HG02981 (cell line): ENCODE results near the gene NSFL1C.

Source experiments
- ATAC-seq: cut with Tn5 transposase; IDR thresholded peaks from one replicate; pipeline ENCODE4 v1.9.1; 2021; ENCODE audit warnings: mild to moderate bottlenecking, moderate library complexity; ENCODE audit not compliant: unreplicated experiment

The NSFL1C gene

DNA sequence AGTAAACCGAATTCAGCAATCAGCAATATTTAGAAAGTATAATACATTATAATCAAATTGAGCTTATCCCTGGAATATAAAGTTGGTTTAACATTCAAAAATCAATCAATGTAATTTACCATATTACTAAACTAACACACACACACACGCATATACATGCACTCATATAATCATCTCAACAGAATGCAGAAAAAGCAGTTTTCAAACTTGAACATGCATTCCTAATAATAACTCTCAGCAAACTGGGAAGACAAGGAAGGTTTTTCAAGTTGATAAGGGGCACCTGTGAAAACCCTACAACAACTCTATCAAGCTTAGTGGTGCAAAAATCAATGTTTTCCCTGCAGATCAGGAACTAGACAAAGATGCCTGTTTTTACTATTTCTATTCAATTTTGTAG, 19.9 kb upstream of the NSFL1C start:
- ATAC-seq = no peak

DNA sequence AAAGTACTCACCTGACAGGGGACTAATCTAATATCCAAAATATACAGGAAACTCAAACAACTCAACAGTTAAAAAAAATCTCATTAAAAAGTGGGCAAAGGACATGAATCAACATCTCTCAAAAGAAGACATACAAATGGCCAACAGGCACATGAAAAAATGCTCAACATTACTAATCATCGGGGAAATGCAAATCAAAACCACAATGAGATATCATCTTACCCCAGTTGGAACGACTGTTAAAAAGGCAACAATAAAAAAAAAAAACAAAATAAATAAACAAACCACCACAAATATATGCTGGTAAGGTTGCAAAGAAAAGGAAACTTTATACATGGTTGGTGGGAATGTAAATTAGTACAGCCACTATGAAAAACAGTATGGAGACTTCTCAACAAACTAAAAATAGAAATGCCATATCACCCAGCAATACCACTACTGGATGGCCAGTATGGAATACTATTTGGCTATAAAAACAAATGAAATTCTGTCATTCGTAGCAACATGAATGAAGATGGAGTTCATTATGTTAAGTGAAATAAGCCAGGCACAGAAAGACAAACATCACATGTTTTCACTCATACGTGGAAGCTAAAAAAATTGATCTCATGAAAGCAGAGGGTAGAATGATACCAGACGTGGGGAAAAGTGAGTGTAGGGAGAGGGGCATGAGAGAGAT, 17.9 kb upstream of the NSFL1C start:
- no peak for ATAC-seq

DNA sequence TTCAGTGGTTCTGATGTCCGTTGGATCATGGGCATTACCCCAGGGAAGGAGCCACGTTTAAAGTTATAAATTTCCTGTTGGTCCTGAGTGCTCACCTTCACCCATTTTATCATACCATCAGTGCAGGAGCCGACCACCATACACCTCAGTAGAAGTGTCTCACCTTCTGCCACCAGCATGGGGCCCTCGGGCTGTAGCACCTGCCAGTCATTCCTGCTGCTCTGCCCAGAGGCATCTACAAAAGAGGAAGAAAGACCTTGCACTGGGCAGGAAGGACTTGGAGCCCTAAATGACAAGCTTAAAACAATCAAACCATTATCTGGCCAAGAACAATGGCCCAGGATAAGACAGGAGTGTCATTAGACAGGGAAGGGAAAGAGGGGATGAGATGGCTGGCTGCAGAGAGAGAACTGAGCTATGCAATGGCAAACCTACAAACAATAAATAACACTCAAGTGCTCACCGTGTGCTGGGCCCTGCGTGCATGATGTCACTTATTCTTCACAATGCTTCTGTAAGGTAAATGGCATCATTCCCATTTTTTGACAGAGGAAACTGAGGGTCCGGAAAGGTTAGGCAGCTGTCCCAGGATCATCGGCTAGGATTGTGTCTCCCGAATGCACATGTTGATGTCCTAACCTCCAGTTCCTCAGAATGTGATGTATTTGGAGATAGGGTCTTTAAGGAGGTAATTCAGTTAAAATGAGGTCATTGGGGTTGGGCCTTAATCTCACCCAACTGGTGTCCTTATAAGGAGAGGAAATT, 13.4 kb upstream of the NSFL1C start:
- ATAC-seq = no peak

DNA sequence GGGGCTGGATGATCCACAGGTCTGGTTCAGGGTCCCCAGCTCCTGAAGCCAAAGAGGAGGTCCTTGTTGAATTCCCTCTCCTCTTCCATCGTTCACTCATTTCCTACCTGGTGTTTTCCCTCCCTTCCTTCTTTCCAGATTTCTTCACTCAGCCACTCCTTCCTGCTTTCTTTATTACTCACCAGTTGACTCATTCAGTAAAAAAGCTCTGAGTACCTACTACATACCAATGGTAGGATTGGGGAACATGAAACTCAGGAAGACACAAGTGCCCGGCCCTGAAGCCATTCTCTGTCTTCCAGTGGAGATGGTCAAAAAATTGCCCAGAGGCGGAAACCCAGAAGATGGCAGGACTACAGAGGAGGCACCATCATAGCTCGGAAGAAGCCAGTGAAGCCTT, 11.9 kb upstream of the NSFL1C start:
- ATAC-seq = no peak

DNA sequence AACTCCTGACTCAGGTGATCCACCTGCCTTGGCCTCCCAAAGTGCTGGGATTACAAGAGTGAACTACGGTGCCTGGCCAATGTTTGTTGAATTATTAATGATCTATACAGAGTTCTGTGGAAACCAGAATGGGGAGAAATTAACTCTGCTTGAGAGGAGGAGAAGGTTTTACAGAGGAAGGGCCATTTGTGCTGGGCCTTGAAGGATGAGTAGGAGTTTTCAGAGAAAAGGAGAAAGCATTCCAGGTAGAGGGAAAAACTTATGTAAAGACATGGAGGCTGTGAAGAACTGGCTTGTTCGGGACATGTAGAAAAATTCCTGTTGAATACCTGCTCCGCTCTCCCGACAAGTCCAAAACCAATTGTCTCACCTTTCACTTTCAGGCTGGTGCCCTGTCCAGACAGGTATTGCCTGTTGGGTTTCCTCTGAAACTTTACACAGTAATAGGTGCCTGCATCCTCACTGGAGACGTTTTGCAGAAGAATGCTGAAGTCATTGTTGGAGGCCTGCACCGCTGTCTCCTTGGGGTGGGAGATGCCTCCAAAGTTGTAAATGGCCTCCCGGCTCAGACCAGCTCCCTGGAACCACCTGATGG, 11.3 kb upstream of the NSFL1C start:
- ATAC-seq = no peak

DNA sequence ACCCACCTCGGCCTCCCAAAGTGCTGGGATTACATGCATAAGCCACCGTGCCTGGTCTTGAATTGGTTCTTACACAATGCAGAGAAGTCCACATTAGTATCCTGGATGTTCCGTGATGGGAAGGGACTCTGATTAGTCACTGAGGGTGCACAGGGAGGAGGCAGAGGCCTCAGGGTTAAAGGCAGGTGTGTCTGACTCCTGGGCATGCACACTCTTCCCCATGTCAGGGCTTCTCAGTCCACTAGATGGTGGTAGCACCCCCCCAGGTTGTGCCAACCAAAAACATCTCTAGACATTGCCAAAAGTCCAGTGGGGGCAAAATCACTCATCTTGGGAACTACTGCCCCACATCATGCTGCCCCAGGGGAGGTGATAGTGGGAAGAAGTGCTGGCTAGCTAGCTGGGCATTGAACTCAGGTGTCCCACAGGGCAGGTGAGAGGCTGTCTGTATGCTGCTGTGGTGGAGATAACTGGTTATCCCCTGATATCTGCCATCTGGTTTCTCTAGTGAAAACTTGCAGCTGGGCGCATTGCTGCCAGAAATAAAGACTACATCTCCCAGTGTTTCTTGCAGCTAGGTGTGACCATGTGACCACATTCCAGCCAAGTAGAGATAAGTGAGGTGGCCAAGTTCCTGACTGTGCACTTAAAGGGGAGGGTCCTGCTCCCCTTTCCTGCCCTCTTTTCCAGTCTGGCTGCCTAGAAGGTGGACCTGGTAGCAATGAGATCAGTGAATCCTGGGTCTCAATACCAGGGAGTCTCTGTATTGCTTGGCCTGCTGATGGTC, 8.4 kb upstream of the NSFL1C start:
- ATAC-seq = no peak

DNA sequence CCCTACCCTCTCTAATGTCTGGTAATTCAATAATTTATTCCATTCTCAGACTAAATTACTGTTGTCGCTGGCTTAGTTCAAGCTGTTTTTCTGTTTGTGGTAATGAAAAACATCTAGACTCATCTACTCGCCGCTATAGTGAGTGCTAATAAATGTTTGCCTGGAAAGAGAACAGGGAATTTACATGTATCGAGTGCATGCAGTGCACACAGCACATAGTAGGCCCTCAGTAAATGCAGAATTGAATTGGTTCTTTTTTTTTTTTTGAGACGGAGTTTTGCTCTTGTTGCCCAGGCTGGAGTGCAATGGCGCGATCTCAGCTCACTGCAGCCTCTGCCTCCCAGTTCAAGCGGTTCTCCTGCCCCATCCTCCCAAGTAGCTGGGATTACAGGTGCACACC, 7.7 kb upstream of the NSFL1C start:
- no peak for ATAC-seq

DNA sequence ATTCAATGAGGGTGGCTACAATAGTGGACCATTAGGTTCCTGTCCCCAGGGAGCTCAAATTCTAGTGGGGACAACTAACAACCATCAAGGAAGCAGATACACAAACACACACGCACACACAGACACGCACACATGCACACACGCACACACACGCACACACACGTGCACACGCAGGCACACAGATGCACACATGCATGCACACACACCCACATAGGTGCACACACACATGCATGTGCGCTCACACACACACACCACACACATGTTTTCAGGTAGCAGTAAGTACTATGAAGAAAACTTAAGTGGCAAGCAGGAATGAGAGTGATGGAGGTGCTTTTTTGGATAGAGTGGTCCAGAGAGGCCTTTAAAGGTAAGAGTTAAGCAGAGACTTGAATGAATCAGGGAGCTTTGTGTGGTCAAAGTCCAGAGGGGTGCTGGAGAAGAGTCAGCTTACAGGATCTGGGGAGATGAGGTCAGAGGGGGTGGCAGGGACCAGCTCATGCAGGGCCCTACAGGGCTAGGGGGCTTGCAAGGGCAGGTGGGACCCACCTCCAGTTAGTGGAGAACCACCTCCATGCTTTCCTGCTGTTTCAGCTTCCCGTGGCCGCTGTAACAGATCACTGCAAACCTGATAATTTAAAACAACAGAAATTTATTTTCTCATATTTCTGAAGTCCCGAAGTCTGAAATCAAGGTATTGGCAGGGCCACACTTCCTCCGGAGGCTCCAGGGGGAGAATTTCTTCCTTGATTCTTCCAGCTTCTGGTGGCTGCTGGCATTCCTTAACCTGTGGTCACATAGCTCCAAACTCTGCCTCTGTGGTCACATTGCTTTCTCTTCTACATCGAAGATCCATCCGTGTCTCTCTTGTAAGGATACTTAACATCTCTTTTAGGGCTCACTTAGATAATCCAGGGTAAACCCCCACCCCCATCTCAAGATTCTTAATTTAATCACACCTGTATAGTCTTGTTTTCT, 6.9 kb upstream of the NSFL1C start:
- ATAC-seq = no peak

DNA sequence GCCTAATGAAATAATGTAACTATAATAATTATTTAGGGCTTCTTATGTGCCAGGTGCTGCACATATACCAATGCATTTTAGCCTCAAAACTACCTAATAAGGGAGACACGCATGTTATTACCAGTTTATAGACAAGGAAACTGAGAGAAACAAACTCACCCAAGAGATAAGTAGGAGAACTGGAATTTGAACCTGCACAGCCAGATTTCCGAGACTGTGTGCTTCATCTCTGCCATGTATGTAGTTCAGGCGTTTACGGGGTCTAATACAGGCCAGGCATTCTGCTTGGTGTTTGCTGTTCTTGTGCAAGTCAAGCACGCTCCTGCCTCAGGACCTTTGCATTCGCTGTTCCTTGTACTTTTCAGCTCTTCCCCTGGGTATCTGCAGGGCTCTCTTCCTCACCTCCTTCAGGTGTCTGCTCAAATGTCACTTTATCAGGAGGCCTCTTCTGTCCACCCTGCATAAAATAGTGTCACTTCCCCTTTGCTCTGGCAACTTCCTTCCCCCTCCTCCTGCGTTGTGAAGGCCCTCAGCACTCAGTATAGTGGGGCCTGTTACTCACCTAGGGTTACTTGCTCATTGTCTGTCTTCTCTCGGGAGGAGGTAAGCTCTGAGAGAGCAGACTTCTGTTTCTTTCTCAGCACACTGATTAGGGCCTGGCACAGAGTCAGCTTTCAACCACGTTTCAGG, 6.1 kb upstream of the NSFL1C start:
- no peak for ATAC-seq

DNA sequence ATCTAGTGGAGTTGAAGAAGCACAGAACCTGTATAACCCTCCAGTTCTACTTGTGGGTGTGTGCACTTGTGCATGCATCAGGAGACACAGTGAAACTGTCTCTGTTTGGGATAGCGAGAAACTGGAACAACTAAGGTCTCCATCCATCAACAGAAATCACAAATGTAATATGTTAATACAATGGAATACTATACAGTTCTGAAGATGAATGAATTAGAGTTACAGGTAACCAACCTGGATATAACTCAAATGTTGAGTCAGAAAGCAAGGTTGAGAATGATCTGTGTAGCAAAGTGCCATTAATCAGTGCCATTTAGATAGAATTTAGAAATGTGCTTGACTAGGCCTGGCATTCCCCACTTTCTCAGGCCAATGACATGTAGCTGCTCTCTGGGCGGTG, 4.6 kb upstream of the NSFL1C start:
- no peak for ATAC-seq

DNA sequence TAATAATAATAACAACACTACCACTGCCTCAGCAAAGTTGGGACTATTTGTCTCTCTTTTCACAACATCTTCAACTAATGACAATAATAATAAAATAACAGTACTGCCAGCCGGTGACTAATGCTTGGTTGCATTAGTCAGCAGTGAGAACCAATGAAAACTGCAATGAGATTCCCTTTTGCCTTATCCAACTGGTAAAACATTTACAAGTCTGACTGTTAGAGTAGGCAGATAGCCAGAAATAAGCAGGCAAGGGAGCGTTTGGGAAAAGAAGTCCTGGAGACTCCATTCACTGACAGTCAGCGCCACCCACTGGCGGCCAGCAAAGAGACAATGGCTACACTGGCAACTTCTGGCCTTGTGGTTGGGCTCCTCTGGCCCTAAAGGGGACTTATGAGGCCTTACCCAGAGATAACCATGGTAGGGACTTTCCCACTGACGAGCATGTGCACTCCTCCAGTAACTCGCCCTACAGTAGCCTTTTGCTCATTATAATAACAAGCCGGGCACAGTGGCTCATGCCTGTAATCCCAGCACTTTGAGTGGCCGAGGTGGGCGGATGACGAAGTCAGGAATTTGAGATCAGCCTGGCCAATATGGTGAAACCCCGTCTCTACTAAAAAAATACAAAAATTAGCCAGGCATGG, 3.4 kb upstream of the NSFL1C start:
- peak; percentile 29 for ATAC-seq

DNA sequence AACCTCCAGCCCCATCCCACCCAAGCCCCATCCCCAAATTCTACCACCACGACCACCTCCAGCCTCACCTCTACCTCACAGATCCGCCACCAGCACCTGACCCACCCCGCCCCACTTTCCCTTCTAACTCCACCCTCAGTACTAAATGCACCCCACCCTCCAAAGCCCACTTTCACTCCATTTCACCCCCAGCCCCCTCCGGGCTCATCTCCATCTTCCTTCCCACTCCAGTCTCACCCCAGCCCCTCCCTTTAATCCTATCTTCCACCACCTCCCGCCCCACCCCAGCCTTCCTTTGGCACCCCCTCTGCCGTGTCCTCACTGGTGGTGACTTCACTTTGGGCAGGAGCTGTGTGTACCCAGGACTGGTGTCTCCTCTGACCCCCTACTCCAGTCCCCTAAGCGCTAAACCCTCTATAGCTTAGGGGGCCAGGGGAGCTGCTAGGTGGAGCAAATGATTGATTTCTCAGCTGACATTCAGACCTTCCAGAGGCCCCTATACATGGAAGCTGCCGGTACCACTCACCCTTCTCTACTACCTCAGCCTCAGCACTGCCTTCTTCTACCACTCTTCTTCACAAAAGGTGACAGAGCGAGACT, 2.8 kb upstream of the NSFL1C start:
- ATAC-seq = no peak

DNA sequence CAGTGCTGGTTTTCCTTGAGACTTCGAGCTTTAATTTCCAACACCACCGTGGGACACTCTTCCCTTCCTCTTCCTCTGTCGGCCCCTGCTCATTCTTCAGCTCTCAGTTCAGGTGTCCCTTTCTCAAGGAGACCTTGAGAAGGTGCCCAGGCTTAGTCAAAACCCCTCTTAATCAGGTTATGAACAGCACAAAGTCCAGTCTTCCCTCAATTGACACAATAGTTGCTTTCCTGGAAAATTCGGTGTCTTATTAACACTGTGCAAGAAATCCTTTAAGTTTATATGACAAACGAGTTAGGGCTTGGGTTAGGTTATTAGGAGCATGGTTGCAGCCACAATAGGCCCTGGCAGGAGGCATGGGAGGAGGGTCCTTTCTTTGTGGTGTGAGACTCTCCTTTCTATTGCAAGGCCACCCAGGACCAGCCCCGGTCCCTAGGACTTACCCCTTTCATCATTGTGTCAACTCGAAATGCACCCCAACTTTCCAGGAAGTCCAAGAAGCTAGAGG, 1.5 kb upstream of the NSFL1C start:
- no peak for ATAC-seq

DNA sequence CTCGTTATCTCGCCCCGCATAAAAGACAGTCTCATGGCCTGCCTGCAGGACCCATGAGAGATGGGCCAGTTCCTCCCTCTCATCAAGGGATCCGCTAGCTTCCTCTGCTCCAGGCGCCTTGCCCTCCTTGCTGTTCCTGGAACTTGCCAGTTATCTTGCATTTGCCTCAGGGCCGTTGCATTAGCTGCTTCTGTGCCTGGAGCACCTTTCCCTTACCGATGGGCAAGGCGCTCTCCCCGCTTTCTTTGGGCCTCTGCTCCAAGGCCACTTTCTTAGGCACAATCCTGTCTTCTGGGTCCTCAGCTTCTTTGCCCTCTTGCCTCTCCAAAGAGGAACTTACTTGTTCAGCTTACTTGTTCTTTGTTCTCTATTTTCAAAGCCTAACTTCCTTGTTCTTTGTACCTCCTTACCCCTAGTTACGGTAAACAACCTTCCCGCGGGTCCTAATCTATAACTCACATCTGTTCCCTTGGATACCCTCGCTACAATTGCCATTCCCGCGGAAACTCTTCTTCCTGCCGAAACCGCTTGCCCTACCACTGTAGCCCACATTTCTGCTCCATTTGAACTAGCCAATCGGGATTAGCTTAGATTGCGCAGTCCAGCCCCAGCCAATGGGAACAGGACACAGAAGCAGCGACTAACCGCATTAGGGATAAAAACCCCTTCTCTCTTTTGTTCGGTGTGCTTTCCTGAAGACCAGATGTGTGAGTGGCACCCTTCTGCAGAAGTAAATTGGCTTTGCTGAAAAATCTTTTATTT, 887 bp upstream of the NSFL1C start:
- no peak for ATAC-seq

DNA sequence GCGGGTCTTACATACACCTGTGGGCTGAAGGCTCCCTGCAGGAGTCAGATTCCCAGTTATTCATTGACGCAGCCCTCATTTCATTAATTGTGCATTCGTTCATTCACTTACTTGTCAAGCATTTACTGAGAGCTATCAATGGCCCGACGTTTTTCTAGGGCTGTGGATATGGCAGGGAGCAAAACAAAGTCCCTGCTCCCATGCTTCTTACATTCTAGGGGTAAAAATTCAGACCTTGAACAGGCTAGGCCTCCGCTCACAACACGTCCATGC, 369 bp upstream of the NSFL1C start:
- no peak for ATAC-seq

DNA sequence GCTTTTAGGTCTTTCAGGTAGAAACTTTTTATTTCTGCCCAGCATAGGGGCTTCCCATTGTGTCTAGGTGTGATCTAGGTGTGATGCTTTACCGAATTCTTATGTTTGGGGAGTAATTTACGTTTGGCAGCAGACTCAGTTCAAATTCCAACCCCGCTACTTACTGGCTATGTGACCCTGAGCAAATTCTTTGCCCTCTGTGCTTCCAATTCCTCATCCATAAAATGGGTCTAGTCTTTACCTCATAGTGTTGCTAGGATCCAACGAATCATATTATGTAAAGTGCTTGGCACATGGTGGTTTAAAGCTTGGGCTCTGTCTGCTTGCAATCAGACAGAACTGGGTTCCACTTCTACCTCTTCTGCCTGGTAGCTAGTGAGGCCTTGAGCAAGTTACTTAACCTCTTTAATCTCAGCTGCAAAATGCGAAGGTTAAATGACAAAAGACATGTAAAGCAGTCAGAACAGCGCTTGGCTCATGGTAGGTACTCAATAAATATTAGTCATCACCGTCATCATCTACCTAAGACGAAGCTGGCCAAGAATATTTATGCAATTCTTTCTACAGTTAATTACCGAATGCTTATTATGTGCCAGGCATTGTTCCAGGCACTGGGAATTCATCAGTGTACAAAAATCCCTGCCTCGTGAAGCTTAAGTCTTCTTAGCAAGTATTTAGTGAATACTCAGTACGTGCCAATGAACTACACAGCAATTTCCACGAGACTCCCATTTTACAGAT, 1.0 kb downstream of the NSFL1C start:
- ATAC-seq = no peak

DNA sequence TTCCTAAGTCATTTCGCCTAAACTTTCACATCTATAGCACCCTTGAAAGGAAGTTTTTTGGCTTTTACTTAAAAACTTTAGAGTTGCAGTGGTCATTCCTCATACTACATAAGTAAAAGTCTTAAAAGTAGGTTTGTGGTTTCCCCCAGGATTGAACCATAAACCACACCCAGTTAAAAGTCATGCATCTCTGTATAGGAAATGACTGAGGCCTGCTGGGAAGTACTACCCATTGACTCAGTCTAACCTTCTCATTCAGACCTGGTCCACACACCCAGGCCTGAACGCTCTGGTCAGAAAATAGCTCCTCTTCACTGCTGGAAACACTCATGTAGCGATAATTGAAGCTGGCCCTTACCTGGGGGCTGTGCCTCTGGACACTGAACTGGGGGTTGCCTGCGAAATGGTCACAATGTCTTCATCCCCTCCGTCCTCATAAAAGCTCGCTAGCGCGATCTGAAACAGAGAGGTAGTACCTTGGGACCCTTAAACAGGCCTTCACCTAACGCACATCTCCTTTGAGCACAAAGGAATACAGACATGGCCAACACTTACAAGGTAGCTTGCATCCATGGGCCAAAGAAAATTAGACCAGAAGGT, 2.6 kb downstream of the NSFL1C start:
- no peak for ATAC-seq
